Myometrial cell (primary cell): ENCODE data around the gene AP1M1. TPM values are rescaled to one million over a fixed set of nuclear protein-coding genes. Genes with fewer than 3 reads are reported as not detected.

Source experiments
- total RNA-seq: library from RNA; depleted of rRNA; stranded (reverse); fragments of >200 nt; gene quantifications from 2 replicates; pipeline ENCODE4 v1.2.3, GENCODE V29; 2015

Gene AP1M1
- total RNA-seq, result 180 and 189 TPM in 2 replicates

DNA sequence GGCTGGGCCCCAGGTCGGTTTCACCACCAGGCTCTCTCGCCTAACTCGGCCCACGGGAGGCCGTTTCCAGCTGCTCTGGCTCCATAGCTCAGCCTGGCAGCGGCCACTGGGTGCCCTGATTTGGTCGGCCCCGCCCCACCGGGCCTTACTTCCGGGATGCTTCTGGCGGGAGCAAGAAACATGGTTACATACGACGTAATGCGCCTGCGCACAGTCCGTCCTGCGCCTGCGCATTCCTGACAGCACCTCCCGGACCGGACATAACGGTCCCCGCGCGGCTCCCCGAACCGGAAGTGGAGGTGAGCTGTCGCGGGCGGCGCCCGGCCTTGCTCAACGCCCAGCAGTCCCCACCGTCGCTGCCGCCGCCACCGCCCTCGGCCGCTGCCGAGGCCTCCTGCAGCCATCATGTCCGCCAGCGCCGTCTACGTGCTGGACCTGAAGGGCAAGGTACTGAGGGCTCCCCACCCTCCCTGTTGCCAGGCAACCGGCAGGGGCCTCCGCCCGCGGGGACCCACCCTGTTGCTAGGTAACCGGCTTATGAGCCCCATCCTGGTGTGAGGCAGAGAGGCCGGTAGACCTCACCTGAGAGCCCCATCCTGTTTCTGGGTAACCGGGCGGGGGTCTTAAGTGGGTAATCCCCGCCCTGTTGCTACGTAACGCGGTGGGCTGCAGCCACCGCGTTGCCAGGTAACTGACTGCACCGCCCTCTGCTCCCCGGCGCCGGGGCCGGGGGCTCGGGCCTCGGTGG is at the start of gene AP1M1:
Gene AP1M1 (plus strand): TSS at position 290 of the 748 bp plus-strand sequence. CDS start 116 bp downstream, at position 406.

DNA sequence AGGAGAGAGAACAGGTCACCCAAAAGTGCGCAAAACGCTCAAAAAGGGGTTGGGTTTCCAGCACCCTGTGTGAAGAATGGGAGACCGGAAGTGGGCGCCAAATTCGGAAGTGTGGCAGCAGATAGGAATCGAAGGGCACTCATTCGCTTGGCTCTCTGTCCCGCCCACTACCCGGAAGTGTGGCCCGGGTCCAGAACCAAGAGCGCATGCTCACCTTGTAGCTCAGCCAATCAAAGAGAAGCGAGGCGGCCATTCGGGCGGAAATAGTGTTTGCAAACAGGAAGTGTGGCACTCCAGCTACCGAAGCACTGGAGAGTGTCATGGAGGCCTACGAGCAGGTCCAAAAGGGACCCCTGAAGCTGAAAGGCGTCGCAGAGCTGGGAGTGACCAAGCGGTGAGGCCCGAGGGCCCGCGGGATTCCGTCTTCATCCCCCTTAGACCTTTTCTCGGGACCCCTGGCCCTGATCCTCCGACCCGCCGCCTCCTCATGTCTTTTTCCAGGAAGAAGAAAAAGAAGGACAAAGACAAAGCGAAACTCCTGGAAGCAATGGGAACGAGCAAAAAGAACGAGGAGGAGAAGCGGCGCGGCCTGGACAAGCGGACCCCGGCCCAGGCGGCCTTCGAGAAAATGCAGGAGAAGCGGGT is 12.5 kb upstream of the AP1M1 start, which contains the start of gene FAM32A:
Gene FAM32A (plus strand): TSS at position 288 of the 645 bp plus-strand sequence. CDS start 33 bp downstream, at position 321.

Other genes starting within 250 kb of the AP1M1 start
- not detected in 2 replicates for gene OR10H4, start 248.9 kb upstream of the AP1M1 start, total RNA-seq
- gene TPM4, start 121.4 kb upstream of the AP1M1 start, total RNA-seq, result 1,086 and 1,287 TPM in 2 replicates
- 55.6 and 62.0 TPM in 2 replicates for gene RAB8A, start 86.0 kb upstream of the AP1M1 start, total RNA-seq
- gene HSH2D, start 54.2 kb upstream of the AP1M1 start, total RNA-seq, result not detected in 2 replicates
- gene CIB3, start 24.4 kb upstream of the AP1M1 start, total RNA-seq, result not detected in 2 replicates
- gene FAM32A, start 12.5 kb upstream of the AP1M1 start, total RNA-seq, result 103 and 112 TPM in 2 replicates
- gene KLF2, start 126.9 kb downstream of the AP1M1 start, total RNA-seq, result 0.58 and 1.9 TPM in 2 replicates